Panc1 (cell line): ENCODE measurements around the gene SSBP4. TPM values are rescaled to one million over a fixed set of nuclear protein-coding genes. Genes with fewer than 3 reads are reported as not detected.

ENCODE experiments used
- ATAC-seq: fragments of 200-7000 bp; cut with Tn5 transposase; 2 replicates; pipeline ENCODE4 v1.9.1; 2020; ENCODE audit warnings: mild to moderate bottlenecking, moderate library complexity
- BruUV-seq: library from RNA; stranded (reverse); fragments of 400-500 nt; replicated peaks from 2 replicates; lab custom pipeline; 2021; lab: Mats Ljungman, UMichigan
- CTCF ChIA-PET: fragments of 300-600 bp; sonication (Branson Sonifier 250); formaldehyde crosslinking; loops from one replicate; lab custom pipeline; 2022; ENCODE audit warnings: antibody characterized with exemption; lab: Charles Lee
- POLR2A ChIA-PET: fragments of 300-600 bp; sonication (Branson Sonifier 250); formaldehyde crosslinking; loops from one replicate; lab custom pipeline; 2022; ENCODE audit warnings: antibody characterized with exemption; lab: Charles Lee
- DNase-seq: peaks from one replicate; pipeline ENCODE4 v3.0.0-alpha.2; 2010; ENCODE audit warnings: low read depth, low spot score
- H3K27ac ChIP-seq: 2 replicates; pipeline ENCODE4 v1.5.1; 2011; ENCODE audit warnings: mild to moderate bottlenecking, low read length, inconsistent platforms
- H3K27me3 ChIP-seq: fragments of 200-500 bp; sonication (Bioruptor generic); 2 replicates; pipeline ENCODE4 v1.6.0; 2014; ENCODE audit warnings: low read length, inconsistent platforms; ENCODE audit not compliant: control insufficient read depth, insufficient read depth
- H3K36me3 ChIP-seq: fragments of 200-500 bp; sonication (Bioruptor generic); 2 replicates; pipeline ENCODE4 v1.5.1; 2014; ENCODE audit warnings: inconsistent platforms, mild to moderate bottlenecking, low read length, moderate library complexity; ENCODE audit not compliant: control insufficient read depth, insufficient read depth
- H3K4me1 ChIP-seq: 2 replicates; pipeline ENCODE4 v1.5.1; 2011; ENCODE audit warnings: inconsistent platforms, mild to moderate bottlenecking, low read length, moderate library complexity; ENCODE audit not compliant: control insufficient read depth, insufficient read depth
- H3K4me3 ChIP-seq, 2 experiments: 2 replicates each; pipeline ENCODE4 v1.5.1; 2011 to 2012; ENCODE audit warnings: low read depth in 2 of 2, low read length in 2 of 2, mild to moderate bottlenecking in 2 of 2, inconsistent platforms in 1 of 2, moderate library complexity in 1 of 2
- H3K9me3 ChIP-seq: fragments of 200-500 bp; sonication (Bioruptor generic); 2 replicates; pipeline ENCODE4 v1.5.1; 2014; ENCODE audit warnings: low read depth, mild to moderate bottlenecking, inconsistent platforms, low read length, moderate library complexity; ENCODE audit not compliant: control insufficient read depth, insufficient read depth
- CTCF ChIP-seq: fragments of 450-650 bp; IDR thresholded peaks from 2 replicates; pipeline ENCODE4 v1.5.1; 2017; ENCODE audit warnings: mild to moderate bottlenecking
- POLR2AphosphoS5 ChIP-seq: IDR thresholded peaks from 2 replicates; pipeline ENCODE4 v1.6.1; 2012; ENCODE audit warnings: mild to moderate bottlenecking, low read depth, low read length, moderate library complexity
- REST ChIP-seq, 2 experiments: IDR thresholded peaks; 2 replicates each; pipeline ENCODE4 v1.6.1; 2011 to 2012; ENCODE audit warnings: low read depth in 2 of 2, control low read depth in 1 of 2, low read length in 1 of 2, mild to moderate bottlenecking in 1 of 2, moderate library complexity in 1 of 2; ENCODE audit not compliant: insufficient read depth in 1 of 2
- SIN3A ChIP-seq: IDR thresholded peaks from 2 replicates; pipeline ENCODE4 v1.6.1; 2012; ENCODE audit warnings: low read depth, mild to moderate bottlenecking, low read length, moderate library complexity, borderline replicate concordance; ENCODE audit not compliant: insufficient read depth
- TCF7L2 ChIP-seq: IDR thresholded peaks from 2 replicates; pipeline ENCODE4 v1.6.1; 2011; ENCODE audit warnings: mild to moderate bottlenecking, low read depth, low read length, inconsistent platforms
- in situ Hi-C: cut with HindIII; loops from 2 replicates; pipeline ENCODE4 v1.10.0; 2016; ENCODE audit warnings: low sequenced_read_pairs, low pct_unique_long_range_greater_than_20kb
- intact Hi-C: fragments of 100-400 bp; cut with micrococcal nuclease; formaldehyde crosslinking; loops from one replicate; pipeline ENCODE4 v1.10.0; 2022; ENCODE audit not compliant: unreplicated experiment
- total RNA-seq: library from RNA; stranded (reverse); gene quantifications from one replicate; pipeline ENCODE4 v1.2.1, GENCODE V29; 2021; ENCODE audit not compliant: unreplicated experiment

Gene SSBP4
- total RNA-seq, 1 experiment from 2014 or later, result 128 TPM

GRCh38 chr19:18389726-18390064 is 29.5 kb upstream of the SSBP4 start:
- H3K4me3 ChIP-seq, result peak overlapping the region; percentile 72 to 96
- peak overlapping the region; percentile 82 for H3K27ac ChIP-seq
- no peaks in the 10 kb centered on the region for H3K27me3 ChIP-seq
- H3K4me1 ChIP-seq, result peaks cover 11% of the 10 kb centered on the region
- ATAC-seq (no peak), DNase-seq (no peak)
- TF ChIP-seq CTCF (no peak), REST (IDR thresholded peaks at IDR 0.05; ENCODE audit: insufficient read depth in 1 of 2, low read depth in 2 of 2, low read length in 1 of 2) (no peak), TCF7L2 (no peak), POLR2AphosphoS5 (no peak), SIN3A (no peak)
- in situ Hi-C loops (no loop called here), intact Hi-C loops (loop anchor here (10.0 kb wide), 1 partner anchor 1085 kb away; the partner anchor contains the start of genes ABHD8, DDA1 and MRPL34)
- BruUV-seq, result no TSS peak
- POLR2A ChIA-PET, result no interaction called here
- H3K9me3 ChIP-seq, result no peaks in the 10 kb centered on the region
- peaks cover 3% of the 10 kb centered on the region; the same call in 1 of the 2 replicates for H3K36me3 ChIP-seq
- CTCF ChIA-PET, result interaction anchor here (0.9 kb wide), 1 partner anchor 37 kb away, joined by 4 read pairs; no protein-coding TSS in a partner anchor

- peak overlapping the region; percentile 72 to 96; a peak in 3 of 4 replicates for H3K4me3 ChIP-seq
- DNase-seq, result no peak
These were observed 28.9 kb upstream of the SSBP4 start for GRCh38 chr19:18390065-18390907.

More at GRCh38 chr19:18390065-18390907, 28.9 kb upstream of the SSBP4 start:
- no TSS peak for BruUV-seq
- Histone ChIP-seq H3K27ac (peak overlapping the region; percentile 82), H3K27me3 (no peaks in the 10 kb centered on the region), H3K36me3 (peaks cover 3% of the 10 kb centered on the region; the same call in 1 of the 2 replicates), H3K9me3 (no peaks in the 10 kb centered on the region), H3K4me1 (peaks cover 9% of the 10 kb centered on the region)
- intact Hi-C loops (loop anchor here (10.0 kb wide), 1 partner anchor 1085 kb away; the partner anchor contains the start of genes ABHD8, DDA1 and MRPL34), in situ Hi-C loops (no loop called here)
- TF ChIP-seq POLR2AphosphoS5, result peak; percentile 87
- no peak for TF ChIP-seq REST (IDR thresholded peaks at IDR 0.05; ENCODE audit: insufficient read depth in 1 of 2, low read depth in 2 of 2, low read length in 1 of 2)
- ATAC-seq, result no peak
- ChIA-PET CTCF (interaction anchor here (0.9 kb wide), 1 partner anchor 38 kb away, joined by 4 read pairs; no protein-coding TSS in a partner anchor), POLR2A (interaction anchor here (0.5 to 0.8 kb wide), 2 partner anchors 8 to 90 kb away, joined by 3 read pairs; no protein-coding TSS in a partner anchor)
